Fibroblast of mammary gland (primary cell): ENCODE data around the gene APC.
"Not testable (repeated sequence)": the region's sequence is repeated elsewhere in the genome, so short reads cannot be mapped to it uniquely, and the experiment has no call there.

Experiments
- DNase-seq: peaks from one replicate; pipeline ENCODE4 v3.0.0-alpha.2; 2010; ENCODE audit warnings: low read depth
- H3K4me3 ChIP-seq: 2 replicates; pipeline ENCODE4 v1.5.1; 2011; ENCODE audit warnings: low read depth, mild to moderate bottlenecking, low read length, moderate library complexity; ENCODE audit not compliant: control insufficient read depth
- CTCF ChIP-seq: conservative IDR thresholded peaks from 2 replicates; pipeline ENCODE4 v1.5.1; 2011; ENCODE audit warnings: low read depth, low read length, inconsistent platforms; ENCODE audit not compliant: control insufficient read depth, insufficient read depth

APC gene

DNA sequence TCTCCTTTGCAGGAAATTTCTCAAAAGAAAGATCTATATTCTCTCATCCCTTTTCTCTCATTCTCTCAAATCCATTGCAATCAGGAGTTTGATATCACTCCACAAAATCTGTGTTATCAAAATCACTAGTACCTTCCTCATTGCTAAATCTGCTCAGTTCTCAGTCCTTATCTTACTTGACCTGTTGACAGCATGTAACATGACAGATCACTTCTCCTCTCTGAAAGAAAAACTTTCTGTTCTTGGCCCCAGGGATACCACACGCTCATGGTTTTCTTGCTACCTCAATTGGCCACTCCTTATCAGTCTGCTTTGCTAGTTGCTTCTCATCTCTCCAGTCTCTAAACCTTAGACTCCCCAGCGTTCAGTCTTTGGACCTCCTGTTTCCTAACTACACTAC, 145.5 kb downstream of the APC start:
- H3K4me3 ChIP-seq = no peak overlapping the region
- TF ChIP-seq CTCF = no peak
- DNase-seq = no peak

- no peak overlapping the region for H3K4me3 ChIP-seq
- no peak for DNase-seq
- TF ChIP-seq CTCF = no peak
These were observed 147.3 kb downstream of the APC start for GRCh38 chr5:112885001-112885400.

GRCh38 chr5:112886975-112887374, 149.3 kb downstream of the APC start:
- DNase-seq = no peak
- no peak for TF ChIP-seq CTCF
- H3K4me3 ChIP-seq = no peak overlapping the region

GRCh38 chr5:112892066-112892465, 154.4 kb downstream of the APC start:
- not testable (repeated sequence) for H3K4me3 ChIP-seq, DNase-seq

DNA sequence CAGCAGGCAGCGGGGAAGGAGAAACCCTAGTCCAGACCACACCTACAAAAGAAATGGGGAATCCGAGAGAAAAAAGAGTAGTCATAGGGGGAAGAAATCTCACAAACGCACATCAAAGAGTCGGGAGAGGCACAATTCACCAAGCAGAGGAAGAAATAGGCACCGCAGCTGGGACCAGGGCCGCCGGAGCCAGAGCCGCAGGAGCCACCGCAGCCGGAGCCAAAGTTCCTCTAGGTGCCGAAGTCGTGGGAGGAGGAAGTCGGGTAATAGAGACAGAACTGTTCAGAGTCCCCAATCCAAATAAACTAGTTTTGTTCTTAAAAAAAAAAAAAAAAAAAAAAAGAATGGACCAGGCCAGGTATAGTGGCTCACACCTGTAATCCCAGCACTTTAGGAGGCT, 155.1 kb downstream of the APC start:
- no peak for DNase-seq
- no peak for TF ChIP-seq CTCF
- H3K4me3 ChIP-seq = no peak overlapping the region

- no peak for TF ChIP-seq CTCF
- no peak overlapping the region for H3K4me3 ChIP-seq
- DNase-seq = no peak
These were observed 158.0 kb downstream of the APC start for GRCh38 chr5:112895682-112896081.
